H9 (cell line): ENCODE measurements around the gene GABBR2. TPM values are rescaled to one million over a fixed set of nuclear protein-coding genes. Genes with fewer than 3 reads are reported as not detected.

Source experiments
- DNase-seq: peaks from one replicate; pipeline ENCODE4 v3.0.0-alpha.2; 2017
- H2AFZ ChIP-seq: one replicate; pipeline ENCODE4 v1.6.1; 2013; ENCODE audit warnings: mild to moderate bottlenecking, low read length, control low read depth, moderate library complexity
- H2AK5ac ChIP-seq: 2 replicates; pipeline ENCODE4 v1.6.1; 2013; ENCODE audit warnings: low read length, control low read depth, mixed read lengths; ENCODE audit not compliant: insufficient read length
- H2BK120ac ChIP-seq: one replicate; pipeline ENCODE4 v1.6.1; 2013; ENCODE audit warnings: low read depth, mild to moderate bottlenecking, low read length, control low read depth, inconsistent platforms; ENCODE audit not compliant: poor library complexity, severe bottlenecking
- H2BK12ac ChIP-seq: 2 replicates; pipeline ENCODE4 v1.6.1; 2013; ENCODE audit warnings: low read length, control low read depth, mixed read lengths, low read depth; ENCODE audit not compliant: insufficient read length
- H2BK15ac ChIP-seq: 2 replicates; pipeline ENCODE4 v1.6.1; 2013; ENCODE audit warnings: low read depth, low read length, control low read depth
- H2BK20ac ChIP-seq: one replicate; pipeline ENCODE4 v1.6.1; 2013; ENCODE audit warnings: low read depth, mild to moderate bottlenecking, low read length, control low read depth, inconsistent platforms; ENCODE audit not compliant: poor library complexity, severe bottlenecking
- H2BK5ac ChIP-seq: 2 replicates; pipeline ENCODE4 v1.6.1; 2013; ENCODE audit warnings: low read length, control low read depth, mixed read lengths; ENCODE audit not compliant: insufficient read length
- H3K14ac ChIP-seq: 2 replicates; pipeline ENCODE4 v1.6.1; 2013; ENCODE audit warnings: low read length, control low read depth; ENCODE audit not compliant: insufficient read depth
- H3K18ac ChIP-seq: 2 replicates; pipeline ENCODE4 v1.6.1; 2013; ENCODE audit warnings: low read depth, mild to moderate bottlenecking, mixed read lengths, low read length, control low read depth; ENCODE audit not compliant: insufficient read length
- H3K23ac ChIP-seq: 2 replicates; pipeline ENCODE4 v1.6.1; 2013; ENCODE audit warnings: low read length, control low read depth, mixed read lengths, low read depth; ENCODE audit not compliant: insufficient read length
- H3K23me2 ChIP-seq: 2 replicates; pipeline ENCODE4 v1.6.1; 2013; ENCODE audit warnings: low read depth, mild to moderate bottlenecking, mixed read lengths, low read length, control low read depth; ENCODE audit not compliant: insufficient read length, poor library complexity, severe bottlenecking
- H3K27ac ChIP-seq: 2 replicates; pipeline ENCODE4 v1.5.1; 2013; ENCODE audit warnings: low read length, control low read depth, mixed read lengths, low read depth; ENCODE audit not compliant: insufficient read length
- H3K27me3 ChIP-seq: 2 replicates; pipeline ENCODE4 v1.6.1; 2013; ENCODE audit warnings: low read length, control low read depth, inconsistent platforms; ENCODE audit not compliant: insufficient read depth
- H3K4ac ChIP-seq: 2 replicates; pipeline ENCODE4 v1.6.1; 2013; ENCODE audit warnings: low read depth, mild to moderate bottlenecking, control low read depth, inconsistent platforms, low read length, moderate library complexity
- H3K4me1 ChIP-seq: 2 replicates; pipeline ENCODE4 v1.6.1; 2013; ENCODE audit warnings: low read length, control low read depth, inconsistent platforms; ENCODE audit not compliant: insufficient read depth
- H3K4me2 ChIP-seq: 2 replicates; pipeline ENCODE4 v1.6.1; 2013; ENCODE audit warnings: low read length, control low read depth, mixed read lengths; ENCODE audit not compliant: insufficient read length, insufficient read depth
- H3K56ac ChIP-seq: 2 replicates; pipeline ENCODE4 v1.6.1; 2013; ENCODE audit warnings: low read depth, mild to moderate bottlenecking, mixed read lengths, low read length, control low read depth; ENCODE audit not compliant: insufficient read length
- H3K79me1 ChIP-seq: 2 replicates; pipeline ENCODE4 v1.6.1; 2013; ENCODE audit warnings: low read depth, mild to moderate bottlenecking, moderate library complexity, low read length, control low read depth, inconsistent platforms; ENCODE audit not compliant: insufficient read depth, poor library complexity, severe bottlenecking
- H3K79me2 ChIP-seq: 2 replicates; pipeline ENCODE4 v1.6.1; 2013; ENCODE audit warnings: low read length, control low read depth, inconsistent platforms; ENCODE audit not compliant: insufficient read depth
- H3K9ac ChIP-seq: 2 replicates; pipeline ENCODE4 v1.6.1; 2013; ENCODE audit warnings: low read length, control low read depth, mixed read lengths; ENCODE audit not compliant: insufficient read length; ENCODE audit errors: extremely low read depth
- H3K9me3 ChIP-seq: one replicate; pipeline ENCODE4 v1.6.1; 2013; ENCODE audit warnings: low read depth, low read length, inconsistent platforms; ENCODE audit not compliant: control insufficient read depth
- H3T11ph ChIP-seq: one replicate; pipeline ENCODE4 v1.6.1; 2013; ENCODE audit warnings: mild to moderate bottlenecking, low read length, control low read depth, inconsistent platforms
- H4K20me1 ChIP-seq: one replicate; pipeline ENCODE4 v1.6.1; 2013; ENCODE audit not compliant: control insufficient read depth, insufficient read length, insufficient read depth
- H4K5ac ChIP-seq: 2 replicates; pipeline ENCODE4 v1.6.1; 2013; ENCODE audit warnings: low read depth, mild to moderate bottlenecking, mixed read lengths, low read length, control low read depth; ENCODE audit not compliant: insufficient read length
- H4K8ac ChIP-seq: replicated peaks from 2 replicates; pipeline ENCODE4 v1.6.1; 2013; ENCODE audit warnings: low read length, control low read depth, mixed read lengths, low read depth; ENCODE audit not compliant: insufficient read length
- H4K91ac ChIP-seq: 2 replicates; pipeline ENCODE4 v1.6.1; 2013; ENCODE audit warnings: low read depth, mild to moderate bottlenecking, moderate library complexity, mixed read lengths, low read length, control low read depth; ENCODE audit not compliant: insufficient read length
- H3K27ac Mint-ChIP-seq, 3 experiments: 2 replicates in 2 of 3; 3 replicates in 1 of 3; pipeline ENCODE4 v1.8.0; 2020 to 2021; ENCODE audit warnings: mixed read lengths in 3 of 3, mild to moderate bottlenecking in 1 of 3, moderate library complexity in 1 of 3
- H3K27me3 Mint-ChIP-seq: 2 replicates; pipeline ENCODE4 v1.8.0; 2021; ENCODE audit warnings: low read depth, mild to moderate bottlenecking, moderate library complexity, mixed read lengths
- H3K36me3 Mint-ChIP-seq, 3 experiments: 2 replicates in 2 of 3; 3 replicates in 1 of 3; pipeline ENCODE4 v1.8.0; 2020 to 2021; ENCODE audit warnings: low read depth in 3 of 3, mixed read lengths in 3 of 3; ENCODE audit not compliant: insufficient read depth in 1 of 3
- H3K4me1 Mint-ChIP-seq, 2 experiments: 2 replicates each; pipeline ENCODE4 v1.8.0; 2020; ENCODE audit warnings: mixed read lengths in 2 of 2
- H3K4me3 Mint-ChIP-seq, 2 experiments: 2 replicates in 1 of 2; 3 replicates in 1 of 2; pipeline ENCODE4 v1.8.0; 2020 to 2021; ENCODE audit warnings: mild to moderate bottlenecking in 2 of 2, mixed read lengths in 2 of 2, moderate library complexity in 1 of 2
- H3K9me3 Mint-ChIP-seq, 2 experiments: 2 replicates in 1 of 2; 3 replicates in 1 of 2; pipeline ENCODE4 v1.8.0; 2020; ENCODE audit warnings: mild to moderate bottlenecking in 2 of 2, mixed read lengths in 2 of 2, moderate library complexity in 1 of 2
- WGBS: extraction: QIAGEN DNeasy Blood & Tissue Kit; methylation state at CpG from one replicate; pipeline ENCODE4 v1.1.7; 2013; ENCODE audit warnings: missing lambda C conversion rate, low lambda C conversion rate, mixed read lengths; ENCODE audit not compliant: insufficient read length; ENCODE audit errors: extremely low coverage; 5-methylcytosine and 5-hydroxymethylcytosine counted together
- total RNA-seq: library from RNA; stranded (reverse); gene quantifications from 2 replicates; pipeline ENCODE4 v1.2.1, GENCODE V29; 2021
- TF ChIP-seq, protein P1 (sequence below): fragments of 200-600 bp; sonication (generic); conservative IDR thresholded peaks from 3 replicates; pipeline ENCODE4 v1.8.0; 2021; ENCODE audit warnings: antibody characterized with exemption, mild to moderate bottlenecking

GABBR2 gene
- total RNA-seq, 1 experiment from 2014 or later, result 0.66 TPM

GRCh38 chr9:98607787-98608186, 100.9 kb downstream of the GABBR2 start:
- Histone ChIP-seq H4K20me1 (no peaks in the 10 kb centered on the region), H3K79me2 (no peaks in the 10 kb centered on the region), H3K14ac (no peak overlapping the region), H3K27ac (no peak overlapping the region), H3K9ac (no peak overlapping the region), H3K56ac (no peak overlapping the region), H4K5ac (no peak overlapping the region), H2BK12ac (no peak overlapping the region), H2BK120ac (no peak overlapping the region), H2AK5ac (no peak overlapping the region), H3T11ph (no peak overlapping the region), H3K23me2 (no peaks in the 10 kb centered on the region), H4K8ac (no peak overlapping the region), H3K79me1 (no peaks in the 10 kb centered on the region), H3K9me3 (no peaks in the 10 kb centered on the region), H4K91ac (no peak overlapping the region), H3K4me1 (peaks cover 2% of the 10 kb centered on the region; the same call in 1 of the 2 replicates), H2BK20ac (no peak overlapping the region), H3K18ac (no peak overlapping the region), H2AFZ (no peak overlapping the region), H2BK15ac (no peak overlapping the region), H3K4me2 (no peak overlapping the region), H3K27me3 (no peaks in the 10 kb centered on the region), H3K4ac (no peak overlapping the region), H3K23ac (no peak overlapping the region), H2BK5ac (no peak overlapping the region)
- DNase-seq, result no peak
- H3K4me1 Mint-ChIP-seq, result peaks cover 3 to 8% of the 10 kb centered on the region in 2 experiments; a peak in 3 of 4 replicates
- H3K27me3 Mint-ChIP-seq, result peaks cover 1% of the 10 kb centered on the region
- H3K9me3 Mint-ChIP-seq, result no peaks in the 10 kb centered on the region
- no peak overlapping the region for H3K4me3 Mint-ChIP-seq
- WGBS, result no CpG with 5 or more reads among the region's 7 CpGs
- no peak overlapping the region for H3K27ac Mint-ChIP-seq
- H3K36me3 Mint-ChIP-seq, result no peaks in the 10 kb centered on the region
- TF ChIP-seq, protein P1, sequence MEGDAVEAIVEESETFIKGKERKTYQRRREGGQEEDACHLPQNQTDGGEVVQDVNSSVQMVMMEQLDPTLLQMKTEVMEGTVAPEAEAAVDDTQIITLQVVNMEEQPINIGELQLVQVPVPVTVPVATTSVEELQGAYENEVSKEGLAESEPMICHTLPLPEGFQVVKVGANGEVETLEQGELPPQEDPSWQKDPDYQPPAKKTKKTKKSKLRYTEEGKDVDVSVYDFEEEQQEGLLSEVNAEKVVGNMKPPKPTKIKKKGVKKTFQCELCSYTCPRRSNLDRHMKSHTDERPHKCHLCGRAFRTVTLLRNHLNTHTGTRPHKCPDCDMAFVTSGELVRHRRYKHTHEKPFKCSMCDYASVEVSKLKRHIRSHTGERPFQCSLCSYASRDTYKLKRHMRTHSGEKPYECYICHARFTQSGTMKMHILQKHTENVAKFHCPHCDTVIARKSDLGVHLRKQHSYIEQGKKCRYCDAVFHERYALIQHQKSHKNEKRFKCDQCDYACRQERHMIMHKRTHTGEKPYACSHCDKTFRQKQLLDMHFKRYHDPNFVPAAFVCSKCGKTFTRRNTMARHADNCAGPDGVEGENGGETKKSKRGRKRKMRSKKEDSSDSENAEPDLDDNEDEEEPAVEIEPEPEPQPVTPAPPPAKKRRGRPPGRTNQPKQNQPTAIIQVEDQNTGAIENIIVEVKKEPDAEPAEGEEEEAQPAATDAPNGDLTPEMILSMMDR, result no peak
